GM12892 (cell line): Measurements from ENCODE around the gene SCIN.

Experiments used
- DNase-seq: peaks from one replicate; pipeline ENCODE4 v3.0.0; 2011; ENCODE audit not compliant: insufficient read length
- FAIRE-seq: peaks from 2 replicates; lab custom pipeline; 2011; peaks lifted over from hg19 to GRCh38; lab: Jason Lieb, UNC
- POLR2A ChIP-seq: IDR thresholded peaks from 2 replicates; pipeline ENCODE4 v1.6.1; 2011; ENCODE audit warnings: low read depth, low read length, control low read depth
- POLR2AphosphoS5 ChIP-seq: IDR thresholded peaks from 2 replicates; pipeline ENCODE4 v1.6.1; 2011; ENCODE audit warnings: low read depth, low read length, control low read depth
- TAF1 ChIP-seq: IDR thresholded peaks from 2 replicates; pipeline ENCODE4 v1.6.1; 2011; ENCODE audit warnings: low read depth, mild to moderate bottlenecking, control low read depth, low read length, borderline replicate concordance

Gene SCIN

GRCh38 chr7:12594122-12594897, 23.8 kb downstream of the SCIN start:
- TF ChIP-seq POLR2AphosphoS5 (no peak), POLR2A (no peak), TAF1 (no peak)
- no peak for DNase-seq
- FAIRE-seq: no peak

GRCh38 chr7:12595148-12595547, 24.6 kb downstream of the SCIN start:
- no peak for TF ChIP-seq POLR2A
- no peak for TF ChIP-seq TAF1
- TF ChIP-seq POLR2AphosphoS5: no peak
- FAIRE-seq (no peak), DNase-seq (no peak)

GRCh38 chr7:12596225-12596790, 25.8 kb downstream of the SCIN start:
- no peak for FAIRE-seq
- no peak for DNase-seq
- no peak for TF ChIP-seq POLR2A
- TF ChIP-seq POLR2AphosphoS5: no peak
- TF ChIP-seq TAF1: no peak

GRCh38 chr7:12601302-12601869, 30.9 kb downstream of the SCIN start:
- no peak for DNase-seq
- FAIRE-seq: peak; percentile 38

GRCh38 chr7:12607134-12607533, 36.6 kb downstream of the SCIN start:
- DNase-seq (no peak), FAIRE-seq (no peak)
- TF ChIP-seq POLR2AphosphoS5: no peak
- TF ChIP-seq TAF1: no peak
- TF ChIP-seq POLR2A: no peak

More at GRCh38 chr7:12601302-12601869, 30.9 kb downstream of the SCIN start:
- TF ChIP-seq TAF1 (no peak), POLR2A (no peak), POLR2AphosphoS5 (no peak)

- no peak for DNase-seq
- FAIRE-seq: no peak
- TF ChIP-seq TAF1 (no peak), POLR2A (no peak), POLR2AphosphoS5 (no peak)
Observed at GRCh38 chr7:12609561-12609960, 39.0 kb downstream of the SCIN start.

- FAIRE-seq (no peak), DNase-seq (no peak)
- TF ChIP-seq POLR2A: no peak
- no peak for TF ChIP-seq POLR2AphosphoS5
- no peak for TF ChIP-seq TAF1
Observed at GRCh38 chr7:12610899-12611298, 40.4 kb downstream of the SCIN start.

GRCh38 chr7:12612622-12613021, 42.1 kb downstream of the SCIN start:
- no peak for FAIRE-seq
- DNase-seq: no peak
- TF ChIP-seq POLR2AphosphoS5 (no peak), POLR2A (no peak), TAF1 (no peak)

GRCh38 chr7:12619461-12620069, 49.0 kb downstream of the SCIN start:
- FAIRE-seq: no peak

GRCh38 chr7:12620371-12620770, 49.9 kb downstream of the SCIN start:
- DNase-seq (no peak), FAIRE-seq (no peak)
- TF ChIP-seq TAF1: no peak
- TF ChIP-seq POLR2A: no peak
- TF ChIP-seq POLR2AphosphoS5: no peak

More at GRCh38 chr7:12619461-12620069, 49.0 kb downstream of the SCIN start:
- no peak for DNase-seq
- TF ChIP-seq POLR2AphosphoS5 (no peak), TAF1 (no peak), POLR2A (no peak)

- TF ChIP-seq TAF1 (no peak), POLR2A (no peak), POLR2AphosphoS5 (no peak)
- FAIRE-seq (no peak), DNase-seq (no peak)
Observed at GRCh38 chr7:12623223-12623622, 52.7 kb downstream of the SCIN start.
